Activated naive CD8-positive, alpha-beta T cell treated with anti-CD3 and anti-CD28 coated beads, Interleukin-2, amount 10 ng/mL, durations not matched to agents 7 days and 5 days (primary cell): ENCODE measurements around the gene C11orf86. TPM values are rescaled to one million over a fixed set of nuclear protein-coding genes. Genes with fewer than 3 reads are reported as not detected.

ENCODE experiments used
- ATAC-seq: fragments of 150-1000 bp; cut with Tn5 transposase; one replicate; pipeline ENCODE4 v1.10.0; 2021; ENCODE audit warnings: low read depth, moderate library complexity
- POLR2A ChIA-PET: fragments of 350-600 bp; sonication (Branson Sonifier 250); formaldehyde crosslinking; loops from one replicate; lab custom pipeline; 2021; ENCODE audit warnings: antibody characterized with exemption; lab: Charles Lee
- DNase-seq: peaks from one replicate; pipeline ENCODE4 v3.0.0; 2021
- H3K27ac Mint-ChIP-seq: one replicate; pipeline ENCODE4 v1.8.0; 2022; ENCODE audit warnings: mild to moderate bottlenecking, mixed read lengths
- H3K27me3 Mint-ChIP-seq: one replicate; pipeline ENCODE4 v1.8.0; 2022; ENCODE audit warnings: mild to moderate bottlenecking, moderate library complexity, mixed read lengths
- H3K36me3 Mint-ChIP-seq: one replicate; pipeline ENCODE4 v1.8.0; 2021; ENCODE audit warnings: mild to moderate bottlenecking, mixed read lengths
- H3K4me1 Mint-ChIP-seq: one replicate; pipeline ENCODE4 v1.8.0; 2021; ENCODE audit warnings: mixed read lengths
- H3K4me3 Mint-ChIP-seq: one replicate; pipeline ENCODE4 v1.8.0; 2022; ENCODE audit warnings: mild to moderate bottlenecking, moderate library complexity, mixed read lengths
- H3K9me3 Mint-ChIP-seq: one replicate; pipeline ENCODE4 v1.8.0; 2021; ENCODE audit warnings: mixed read lengths
- total RNA-seq, 2 experiments: library from RNA; stranded (reverse); gene quantifications; one replicate each; pipeline ENCODE4 v1.2.3, GENCODE V29; 2021

The C11orf86 gene
- not detected for total RNA-seq

GRCh38 chr11:66974724-66975404 lies at the start of gene C11orf86:
Gene C11orf86 (plus strand): TSS chr11:66975304. CDS start chr11:66975363, 59 bp downstream.
- Mint-ChIP-seq H3K4me1 (peaks cover 4% of the 10 kb centered on the region), H3K27ac (no peak within 1 kb of the TSS), H3K9me3 (peaks cover 2% of the 10 kb centered on the region), H3K36me3 (no peaks in the 10 kb centered on the region), H3K4me3 (no peak within 1 kb of the TSS), H3K27me3 (peaks cover 3% of the 10 kb centered on the region)
- no peak for ATAC-seq
- DNase-seq, result no peak
- POLR2A ChIA-PET, result interaction anchor here (0.7 kb wide), 1 partner anchor 132 kb away, joined by 4 read pairs; the partner anchor contains the start of gene RCE1

DNA sequence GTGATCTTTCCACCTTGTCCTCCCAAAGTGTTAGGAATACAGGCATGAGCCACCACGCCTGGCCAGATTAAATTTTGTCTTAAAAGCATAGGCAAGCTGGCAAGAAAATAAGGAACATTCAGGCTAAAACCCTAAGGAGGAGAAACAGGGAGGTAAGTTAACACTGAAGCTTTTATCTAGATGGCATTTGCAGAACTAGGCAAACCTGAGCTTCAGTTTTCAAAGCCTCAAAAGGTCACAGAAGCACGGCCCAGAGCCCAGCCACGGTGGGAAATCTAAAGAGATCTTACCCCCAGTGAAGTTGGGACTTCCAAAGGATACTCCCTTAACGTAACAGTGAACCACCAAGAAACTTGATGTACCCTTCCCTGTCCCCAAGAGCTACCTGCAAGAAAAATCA lies 45.4 kb upstream of the C11orf86 start:
- no peak overlapping the region for H3K27ac Mint-ChIP-seq
- H3K27me3 Mint-ChIP-seq, result peaks cover 8% of the 10 kb centered on the region
- ATAC-seq (no peak), DNase-seq (no peak)
- H3K4me3 Mint-ChIP-seq, result no peak overlapping the region
- no peaks in the 10 kb centered on the region for H3K4me1 Mint-ChIP-seq
- POLR2A ChIA-PET, result no interaction called here
- no peaks in the 10 kb centered on the region for H3K36me3 Mint-ChIP-seq
- H3K9me3 Mint-ChIP-seq, result no peaks in the 10 kb centered on the region

GRCh38 chr11:66932543-66932942 lies 42.6 kb upstream of the C11orf86 start:
- no peak for ATAC-seq
- H3K36me3 Mint-ChIP-seq, result no peaks in the 10 kb centered on the region
- H3K4me1 Mint-ChIP-seq, result peaks cover 1% of the 10 kb centered on the region
- peaks cover 10% of the 10 kb centered on the region for H3K27me3 Mint-ChIP-seq
- no peaks in the 10 kb centered on the region for H3K9me3 Mint-ChIP-seq
- POLR2A ChIA-PET, result interaction anchor here (0.5 kb wide), 1 partner anchor 237 kb away, joined by 3 read pairs; no protein-coding TSS in a partner anchor
- H3K27ac Mint-ChIP-seq, result no peak overlapping the region
- H3K4me3 Mint-ChIP-seq, result no peak overlapping the region
- DNase-seq, result no peak

DNA sequence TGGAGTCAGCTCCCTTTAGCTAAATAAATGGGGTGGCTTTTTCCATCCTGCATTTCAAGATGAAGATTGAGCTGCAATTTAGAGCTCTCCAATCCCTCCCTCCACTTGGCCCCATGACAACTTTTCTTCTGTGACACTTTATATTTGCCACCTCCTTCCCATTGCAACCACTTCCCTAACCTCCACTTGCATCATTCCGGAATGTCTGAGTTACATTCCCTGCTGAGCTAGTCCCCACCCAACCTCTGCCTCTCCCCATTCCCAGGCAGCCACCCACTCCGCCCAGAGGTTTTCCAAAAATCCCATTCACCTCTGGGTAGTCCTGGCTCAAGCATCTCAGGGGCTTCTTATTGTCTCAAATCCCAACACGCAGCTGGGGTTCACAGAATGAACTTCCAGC lies 41.6 kb upstream of the C11orf86 start:
- DNase-seq (no peak), ATAC-seq (no peak)
- Mint-ChIP-seq H3K4me3 (no peak overlapping the region), H3K27ac (no peak overlapping the region), H3K4me1 (peaks cover 1% of the 10 kb centered on the region), H3K27me3 (peaks cover 10% of the 10 kb centered on the region), H3K36me3 (no peaks in the 10 kb centered on the region), H3K9me3 (no peaks in the 10 kb centered on the region)
- POLR2A ChIA-PET, result no interaction called here

DNA sequence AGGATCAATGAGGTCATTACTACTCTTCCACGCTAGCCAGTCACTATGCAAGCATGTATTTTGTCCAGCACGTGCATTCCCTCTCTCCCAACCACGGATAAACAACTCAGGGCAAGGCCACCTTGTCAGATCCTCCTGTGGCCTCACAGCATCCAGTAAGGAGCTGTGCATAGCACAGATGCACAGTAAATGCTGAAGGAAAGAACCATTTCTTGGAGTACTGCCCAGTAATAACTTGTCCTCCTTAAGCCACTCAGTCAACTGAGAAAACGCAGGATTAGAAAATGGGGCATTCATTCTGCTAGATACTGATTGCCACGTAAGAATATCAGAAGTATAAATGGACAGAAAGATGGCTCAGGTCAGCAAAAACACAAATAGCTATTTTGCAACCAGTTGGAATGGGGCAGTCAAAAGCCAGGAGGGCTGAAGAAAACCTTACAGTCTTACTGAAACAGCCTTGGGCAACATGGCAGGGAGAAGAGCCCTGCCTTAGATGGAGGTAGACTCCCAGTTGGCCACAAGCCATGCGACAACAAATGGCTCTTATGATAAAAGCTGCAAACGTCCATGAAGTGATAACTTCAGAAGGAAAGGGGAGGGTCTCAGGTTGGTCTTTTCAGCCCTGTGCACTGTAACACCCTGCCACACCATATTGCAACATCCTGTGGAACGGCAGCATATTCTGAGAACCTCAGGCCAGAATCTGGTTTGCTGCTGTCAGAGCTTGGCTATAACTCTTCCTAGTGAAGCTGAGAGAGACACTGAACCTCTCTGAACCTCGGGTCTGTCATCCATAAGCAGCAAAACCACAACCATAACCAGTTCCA lies 39.9 kb upstream of the C11orf86 start:
- Mint-ChIP-seq H3K36me3 (no peaks in the 10 kb centered on the region), H3K27ac (no peak overlapping the region), H3K9me3 (no peaks in the 10 kb centered on the region), H3K4me1 (peaks cover 1% of the 10 kb centered on the region), H3K27me3 (peaks cover 10% of the 10 kb centered on the region), H3K4me3 (no peak overlapping the region)
- POLR2A ChIA-PET, result no interaction called here
- ATAC-seq (no peak), DNase-seq (no peak)

GRCh38 chr11:66936311-66936711 lies 38.8 kb upstream of the C11orf86 start:
- Mint-ChIP-seq H3K36me3 (no peaks in the 10 kb centered on the region), H3K9me3 (no peaks in the 10 kb centered on the region), H3K27ac (no peak overlapping the region), H3K4me3 (no peak overlapping the region), H3K4me1 (peaks cover 1% of the 10 kb centered on the region), H3K27me3 (peaks cover 4% of the 10 kb centered on the region)
- POLR2A ChIA-PET, result no interaction called here
- DNase-seq (no peak), ATAC-seq (no peak)

DNA sequence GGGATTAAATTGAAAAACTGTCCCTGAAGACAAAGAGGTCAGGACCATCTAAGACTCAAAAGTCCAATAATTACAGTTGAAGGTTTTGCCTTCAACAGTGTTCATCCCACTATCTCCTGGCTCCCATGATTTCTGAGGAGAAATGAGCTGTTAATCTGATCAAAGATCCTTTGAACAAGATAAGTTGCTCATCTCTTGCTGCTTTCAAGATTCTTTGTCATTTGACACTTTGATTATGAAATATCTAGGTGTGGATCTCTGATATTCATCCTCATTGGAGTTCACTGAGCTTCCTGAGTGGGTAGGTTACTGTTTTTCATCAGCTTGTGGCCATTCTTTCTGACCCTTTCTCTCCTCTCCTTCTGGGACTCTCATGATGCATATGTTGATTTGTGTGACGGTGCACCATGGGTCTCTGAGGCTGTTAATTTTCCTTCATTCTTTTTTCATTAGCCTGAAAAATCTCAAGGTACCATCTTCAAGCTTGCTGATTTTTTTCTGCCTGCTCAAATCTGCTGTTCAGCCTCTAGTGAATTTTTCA lies 37.8 kb upstream of the C11orf86 start:
- POLR2A ChIA-PET, result interaction anchor here (0.6 kb wide), 1 partner anchor 220 kb away, joined by 3 read pairs; no protein-coding TSS in a partner anchor
- peaks cover 1% of the 10 kb centered on the region for H3K4me1 Mint-ChIP-seq
- ATAC-seq, result no peak
- H3K9me3 Mint-ChIP-seq, result no peaks in the 10 kb centered on the region
- H3K4me3 Mint-ChIP-seq, result no peak overlapping the region
- no peaks in the 10 kb centered on the region for H3K36me3 Mint-ChIP-seq
- no peak for DNase-seq
- peaks cover 4% of the 10 kb centered on the region for H3K27me3 Mint-ChIP-seq
- H3K27ac Mint-ChIP-seq, result no peak overlapping the region

- Mint-ChIP-seq H3K4me3 (no peak overlapping the region), H3K27ac (no peak overlapping the region), H3K36me3 (no peaks in the 10 kb centered on the region), H3K4me1 (peaks cover 1% of the 10 kb centered on the region), H3K9me3 (no peaks in the 10 kb centered on the region), H3K27me3 (peaks cover 2% of the 10 kb centered on the region)
- DNase-seq, result no peak
- ATAC-seq, result no peak
- POLR2A ChIA-PET, result no interaction called here
Measured at GRCh38 chr11:66938582-66939135, 36.4 kb upstream of the C11orf86 start.

GRCh38 chr11:66950112-66950535 lies 25.0 kb upstream of the C11orf86 start:
- POLR2A ChIA-PET, result no interaction called here
- H3K27ac Mint-ChIP-seq, result no peak overlapping the region
- ATAC-seq (no peak), DNase-seq (no peak)
- no peak overlapping the region for H3K4me3 Mint-ChIP-seq
- H3K27me3 Mint-ChIP-seq, result no peaks in the 10 kb centered on the region
- H3K36me3 Mint-ChIP-seq, result no peaks in the 10 kb centered on the region
- no peaks in the 10 kb centered on the region for H3K4me1 Mint-ChIP-seq
- H3K9me3 Mint-ChIP-seq, result no peaks in the 10 kb centered on the region

DNA sequence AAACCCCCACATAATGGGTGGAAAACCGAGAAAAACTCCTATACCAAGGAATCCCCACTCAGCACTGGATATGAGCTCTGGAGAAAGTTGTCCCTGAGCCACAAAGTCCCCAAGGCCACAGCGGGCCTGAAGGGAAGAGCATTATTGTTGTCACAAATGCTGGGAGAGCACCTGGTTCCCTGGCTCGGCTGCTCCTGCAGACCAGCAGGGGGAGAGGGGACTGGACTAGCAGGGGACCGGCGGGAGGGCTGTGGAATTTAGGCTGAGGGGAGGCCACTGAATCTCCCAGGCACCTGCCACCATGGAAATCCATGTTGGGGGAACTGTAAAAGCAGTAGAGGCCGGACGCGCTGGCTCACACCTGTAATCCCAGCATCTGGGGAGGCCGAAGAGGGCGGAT lies 24.0 kb upstream of the C11orf86 start:
- Mint-ChIP-seq H3K4me3 (no peak overlapping the region), H3K36me3 (no peaks in the 10 kb centered on the region), H3K27me3 (no peaks in the 10 kb centered on the region), H3K4me1 (no peaks in the 10 kb centered on the region), H3K27ac (no peak overlapping the region), H3K9me3 (no peaks in the 10 kb centered on the region)
- ATAC-seq (no peak), DNase-seq (no peak)
- POLR2A ChIA-PET, result no interaction called here

GRCh38 chr11:66951927-66952337 lies 23.2 kb upstream of the C11orf86 start:
- no peak for ATAC-seq
- POLR2A ChIA-PET, result no interaction called here
- Mint-ChIP-seq H3K9me3 (no peaks in the 10 kb centered on the region), H3K27ac (no peak overlapping the region), H3K4me1 (peaks cover 4% of the 10 kb centered on the region), H3K4me3 (no peak overlapping the region), H3K36me3 (no peaks in the 10 kb centered on the region), H3K27me3 (no peaks in the 10 kb centered on the region)
- no peak for DNase-seq

GRCh38 chr11:66953081-66953833 lies 21.8 kb upstream of the C11orf86 start:
- H3K4me3 Mint-ChIP-seq, result no peak overlapping the region
- no peak overlapping the region for H3K27ac Mint-ChIP-seq
- no peaks in the 10 kb centered on the region for H3K9me3 Mint-ChIP-seq
- H3K4me1 Mint-ChIP-seq, result peaks cover 9% of the 10 kb centered on the region
- no peaks in the 10 kb centered on the region for H3K36me3 Mint-ChIP-seq
- POLR2A ChIA-PET, result no interaction called here
- ATAC-seq, result no peak
- DNase-seq, result no peak
- no peaks in the 10 kb centered on the region for H3K27me3 Mint-ChIP-seq
